Measurements from ENCODE around the gene ZNG1A.
"Not testable (repeated sequence)": the region's sequence is repeated elsewhere in the genome, so short reads cannot be mapped to it uniquely, and the experiment has no call there.

DNA sequence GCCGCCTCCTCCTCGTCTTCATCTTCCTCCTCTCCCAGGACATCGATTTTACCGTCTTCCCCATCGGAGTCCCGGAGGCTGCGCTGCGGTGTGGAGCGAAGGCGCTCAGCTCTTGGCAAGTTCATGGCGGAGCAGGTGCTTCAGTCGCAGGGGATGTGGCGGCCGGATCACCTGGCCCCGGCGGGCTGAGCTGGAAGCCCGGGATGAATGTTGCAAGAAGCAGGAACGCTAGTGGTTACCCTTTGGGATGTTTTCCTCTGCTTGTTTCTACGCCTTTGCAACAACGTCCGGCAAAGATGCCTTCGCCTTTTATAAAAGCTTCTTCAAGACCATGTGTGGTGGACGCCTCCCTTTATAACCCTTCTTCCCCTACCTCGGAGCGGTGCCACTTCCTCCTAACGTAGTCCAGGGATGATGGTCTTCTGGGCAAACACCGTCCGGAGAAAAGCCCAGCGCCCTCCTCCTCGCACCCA, 60.8 kb downstream of the ZNG1A start, which contains the start of gene FOXD4:
- not testable (repeated sequence) for TF ChIP-seq POLR2A, POLR2AphosphoS5 (IDR thresholded peaks at IDR 0.05)
- TF ChIP-seq, protein P1, sequence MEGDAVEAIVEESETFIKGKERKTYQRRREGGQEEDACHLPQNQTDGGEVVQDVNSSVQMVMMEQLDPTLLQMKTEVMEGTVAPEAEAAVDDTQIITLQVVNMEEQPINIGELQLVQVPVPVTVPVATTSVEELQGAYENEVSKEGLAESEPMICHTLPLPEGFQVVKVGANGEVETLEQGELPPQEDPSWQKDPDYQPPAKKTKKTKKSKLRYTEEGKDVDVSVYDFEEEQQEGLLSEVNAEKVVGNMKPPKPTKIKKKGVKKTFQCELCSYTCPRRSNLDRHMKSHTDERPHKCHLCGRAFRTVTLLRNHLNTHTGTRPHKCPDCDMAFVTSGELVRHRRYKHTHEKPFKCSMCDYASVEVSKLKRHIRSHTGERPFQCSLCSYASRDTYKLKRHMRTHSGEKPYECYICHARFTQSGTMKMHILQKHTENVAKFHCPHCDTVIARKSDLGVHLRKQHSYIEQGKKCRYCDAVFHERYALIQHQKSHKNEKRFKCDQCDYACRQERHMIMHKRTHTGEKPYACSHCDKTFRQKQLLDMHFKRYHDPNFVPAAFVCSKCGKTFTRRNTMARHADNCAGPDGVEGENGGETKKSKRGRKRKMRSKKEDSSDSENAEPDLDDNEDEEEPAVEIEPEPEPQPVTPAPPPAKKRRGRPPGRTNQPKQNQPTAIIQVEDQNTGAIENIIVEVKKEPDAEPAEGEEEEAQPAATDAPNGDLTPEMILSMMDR (IDR thresholded peaks at IDR 0.05): not testable (repeated sequence)
